Stimulated activated CD4-positive, alpha-beta T cell treated with anti-CD3 and anti-CD28 coated beads, TNF-alpha, amount 100 ng/mL, for 24 hours (primary cell): Measurements from ENCODE around the gene SCG5.

Source experiments
- DNase-seq, 3 experiments: peaks; one replicate each; pipeline ENCODE4 v3.0.0-alpha.2; 2020; ENCODE audit warnings: low read depth in 3 of 3

SCG5 gene

DNA sequence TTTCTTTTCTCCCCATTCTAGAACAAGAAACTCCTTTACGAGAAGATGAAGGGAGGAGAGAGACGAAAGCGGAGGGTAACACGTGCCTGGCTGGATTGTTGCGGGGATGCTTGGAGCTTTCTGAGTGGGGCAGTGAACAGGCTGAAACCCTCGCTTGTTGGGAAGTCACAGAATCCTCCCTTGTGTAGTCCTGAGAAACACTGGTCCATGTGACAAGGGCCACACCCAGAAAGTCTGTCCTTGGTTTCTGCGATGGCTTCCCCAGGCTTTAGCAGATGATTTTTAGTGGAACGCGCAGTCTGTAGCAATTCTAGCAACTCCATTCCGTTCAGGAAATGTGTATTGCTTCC is 50.2 kb downstream of the SCG5 start:
- no peak for DNase-seq

DNA sequence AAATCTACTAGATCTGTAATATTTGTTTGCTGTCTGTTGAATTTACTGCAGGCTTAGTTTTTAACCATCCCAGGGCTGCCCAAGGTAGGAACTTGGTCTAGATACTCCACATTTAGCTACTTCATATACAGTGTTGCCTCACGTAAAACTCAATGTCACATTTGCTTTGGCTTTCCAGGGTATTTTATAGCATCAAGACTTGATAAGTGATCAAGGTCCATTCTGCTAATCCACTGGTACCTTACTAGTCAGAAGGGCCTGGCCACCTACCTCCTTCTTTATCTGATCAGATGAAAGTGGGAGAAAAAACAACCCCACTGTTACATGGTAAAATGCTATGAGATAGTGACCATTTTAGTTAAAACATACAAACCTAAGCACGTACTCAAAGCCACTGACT is 50.8 kb downstream of the SCG5 start:
- DNase-seq: no peak

GRCh38 chr15:32694222-32694983 is 52.9 kb downstream of the SCG5 start:
- DNase-seq: no peak

GRCh38 chr15:32698773-32699390 is 57.4 kb downstream of the SCG5 start:
- DNase-seq: no peak

- no peak for DNase-seq
Measured at GRCh38 chr15:32700501-32701150, 59.1 kb downstream of the SCG5 start.

DNA sequence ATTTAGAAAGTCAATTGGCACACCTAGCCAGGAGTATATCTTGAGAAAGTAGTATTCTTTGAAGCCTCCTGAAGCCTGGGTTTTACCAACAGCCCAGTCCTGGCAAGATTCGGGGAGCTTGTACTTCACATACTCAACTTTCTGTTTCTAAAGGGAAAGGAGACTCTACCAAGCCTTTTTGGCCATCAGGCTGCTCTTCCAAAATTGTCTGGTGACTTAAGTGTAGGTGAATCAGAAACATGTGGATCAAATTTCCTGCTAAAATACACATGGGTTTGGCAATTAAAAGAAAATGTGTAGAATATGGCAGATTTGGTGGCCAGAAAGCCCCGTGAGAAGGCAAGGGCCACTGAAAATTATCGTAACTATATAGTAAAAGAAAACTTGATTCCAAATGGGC is 60.4 kb downstream of the SCG5 start:
- DNase-seq: no peak

DNA sequence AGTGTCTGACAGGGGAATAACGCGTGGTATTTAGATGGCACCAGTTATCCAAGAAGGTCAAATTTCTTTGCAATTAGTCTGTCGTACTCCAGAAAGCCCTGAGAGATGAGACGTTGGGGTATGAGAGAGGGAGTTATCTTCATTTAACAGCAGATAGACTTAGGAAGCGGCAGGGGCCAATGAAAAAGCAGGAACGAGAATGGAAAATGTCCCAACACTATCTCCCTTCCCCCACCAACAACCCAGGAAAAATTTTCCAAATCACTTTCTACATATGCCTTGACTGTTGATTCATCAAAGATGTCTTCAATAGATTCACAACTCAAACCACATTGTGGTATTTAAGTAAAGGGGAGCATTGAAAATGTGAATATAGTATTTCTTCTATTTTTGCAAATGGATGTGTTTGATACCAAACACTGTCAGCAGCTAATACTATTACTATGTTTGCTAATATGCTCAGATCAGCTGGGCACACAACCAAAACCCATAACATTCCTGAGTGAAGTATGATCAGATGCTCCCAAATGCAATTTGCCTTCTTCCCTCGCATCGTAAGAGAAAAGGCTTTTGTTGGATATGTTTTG is 63.0 kb downstream of the SCG5 start:
- no peak for DNase-seq

DNA sequence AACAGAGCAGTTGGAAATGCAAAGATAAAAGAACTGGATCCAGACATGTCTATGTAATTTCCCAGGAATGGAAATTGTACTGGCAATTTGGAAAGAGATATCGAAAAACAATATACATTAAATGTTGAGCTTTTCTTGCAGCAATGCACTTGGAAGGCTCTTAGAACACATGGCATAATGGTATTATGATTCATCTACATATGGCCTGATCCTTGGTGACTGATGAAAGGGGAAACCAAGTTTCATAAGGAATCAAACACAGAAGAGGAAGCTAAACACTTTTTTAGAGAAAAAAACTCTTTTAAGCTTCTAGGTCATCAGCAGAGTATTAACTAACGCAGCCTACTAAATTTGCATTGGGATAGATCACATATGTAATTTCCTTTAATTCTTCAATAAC is 63.9 kb downstream of the SCG5 start:
- DNase-seq: no peak

DNA sequence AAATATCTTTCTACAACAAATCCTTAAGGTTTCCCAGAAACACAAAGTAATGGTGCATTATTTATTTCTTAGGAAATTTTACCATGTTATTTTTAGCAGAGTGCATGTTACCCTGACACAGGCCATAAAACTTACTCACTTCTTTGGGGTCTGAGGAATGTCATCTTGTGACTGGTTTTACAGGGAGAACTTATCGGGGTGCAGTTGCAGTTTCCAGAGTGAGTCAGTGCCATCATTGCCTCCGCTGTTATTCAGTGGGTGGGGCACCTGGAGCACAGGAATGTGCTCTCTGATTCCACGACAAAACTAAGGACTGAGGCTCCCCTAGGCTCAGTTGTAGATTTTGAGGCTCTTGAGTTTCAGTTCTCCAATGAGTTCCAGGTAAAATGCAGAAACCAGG is 65.2 kb downstream of the SCG5 start:
- DNase-seq: no peak

- DNase-seq: no peak
Measured at GRCh38 chr15:32707436-32707835, 65.9 kb downstream of the SCG5 start.

- DNase-seq: no peak
Measured at GRCh38 chr15:32709295-32710033, 68.0 kb downstream of the SCG5 start.

DNA sequence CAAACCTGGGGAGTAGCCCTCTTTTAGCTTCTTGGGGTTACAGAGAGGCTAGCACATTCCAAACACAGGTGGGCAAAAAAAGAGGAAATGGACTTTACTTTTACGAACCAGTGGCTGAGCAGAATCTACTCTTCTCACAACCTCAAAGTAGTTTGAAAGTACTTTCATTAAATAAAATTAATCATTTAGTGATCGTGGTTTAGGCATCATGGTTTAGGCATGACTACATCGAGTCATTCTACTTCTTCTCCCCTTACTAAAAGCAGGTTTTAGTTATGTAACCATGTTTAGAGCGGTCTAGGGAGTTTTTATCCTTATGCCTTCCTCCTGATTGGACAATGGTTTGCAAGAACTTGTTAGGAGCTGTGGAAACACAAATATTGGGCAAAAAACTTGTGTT is 73.8 kb downstream of the SCG5 start:
- DNase-seq: no peak

DNA sequence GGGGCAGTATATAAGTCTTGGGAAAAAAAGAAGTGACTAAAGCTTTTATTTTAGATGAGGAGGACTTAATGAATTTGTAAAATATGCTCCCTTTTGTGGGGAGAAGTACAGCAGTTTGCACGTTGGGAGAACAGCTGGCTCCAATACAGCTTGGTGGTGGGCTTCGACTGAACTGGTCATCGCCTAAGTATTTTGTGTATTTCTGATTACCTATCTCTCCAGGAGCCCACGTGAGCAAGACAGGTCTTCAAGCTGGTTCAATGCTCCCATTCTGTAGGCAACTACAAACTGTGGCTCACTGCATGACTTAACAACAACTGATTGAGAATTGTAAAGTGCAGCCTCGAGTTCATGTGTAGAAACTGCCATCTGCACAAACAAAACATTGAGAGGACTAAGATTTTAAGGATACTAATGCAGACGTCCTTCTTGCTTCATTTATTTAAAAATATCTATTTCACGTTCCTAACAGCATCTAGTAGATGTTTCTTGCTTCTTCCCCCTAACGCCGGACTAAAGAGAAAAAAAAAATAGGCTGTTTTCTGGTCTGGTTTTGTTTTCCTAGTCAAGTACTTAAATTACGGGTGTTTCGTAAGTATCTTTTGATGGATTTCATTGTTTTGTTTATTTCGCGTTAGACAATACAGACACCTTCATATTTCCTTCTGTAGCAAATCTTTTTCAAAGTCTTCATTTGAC is 74.9 kb downstream of the SCG5 start:
- no peak for DNase-seq

DNA sequence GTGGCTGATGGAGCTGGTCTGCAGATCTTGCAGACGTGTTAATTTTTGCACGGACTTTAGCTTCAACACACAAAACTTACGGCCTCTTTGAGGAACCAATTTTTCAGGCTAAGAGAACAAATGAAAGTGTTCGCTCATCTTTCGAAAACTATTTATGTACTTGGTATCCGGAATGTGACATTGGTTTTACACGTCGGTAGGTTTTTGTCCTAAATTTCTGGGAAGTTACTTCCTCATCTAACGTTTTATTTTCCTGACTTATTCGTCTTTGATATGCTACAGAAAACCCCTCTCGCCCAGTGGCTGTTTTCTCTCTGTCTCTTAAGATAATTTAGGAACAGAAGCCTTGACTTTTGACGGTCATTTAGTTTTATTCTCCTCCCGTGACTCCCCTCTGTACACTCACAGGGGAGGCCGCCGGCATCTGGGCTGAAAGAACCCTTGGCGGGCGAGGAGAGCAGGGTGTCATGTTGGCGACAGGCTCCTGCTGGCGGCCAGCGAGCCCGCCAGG is 75.5 kb downstream of the SCG5 start:
- DNase-seq: no peak

DNA sequence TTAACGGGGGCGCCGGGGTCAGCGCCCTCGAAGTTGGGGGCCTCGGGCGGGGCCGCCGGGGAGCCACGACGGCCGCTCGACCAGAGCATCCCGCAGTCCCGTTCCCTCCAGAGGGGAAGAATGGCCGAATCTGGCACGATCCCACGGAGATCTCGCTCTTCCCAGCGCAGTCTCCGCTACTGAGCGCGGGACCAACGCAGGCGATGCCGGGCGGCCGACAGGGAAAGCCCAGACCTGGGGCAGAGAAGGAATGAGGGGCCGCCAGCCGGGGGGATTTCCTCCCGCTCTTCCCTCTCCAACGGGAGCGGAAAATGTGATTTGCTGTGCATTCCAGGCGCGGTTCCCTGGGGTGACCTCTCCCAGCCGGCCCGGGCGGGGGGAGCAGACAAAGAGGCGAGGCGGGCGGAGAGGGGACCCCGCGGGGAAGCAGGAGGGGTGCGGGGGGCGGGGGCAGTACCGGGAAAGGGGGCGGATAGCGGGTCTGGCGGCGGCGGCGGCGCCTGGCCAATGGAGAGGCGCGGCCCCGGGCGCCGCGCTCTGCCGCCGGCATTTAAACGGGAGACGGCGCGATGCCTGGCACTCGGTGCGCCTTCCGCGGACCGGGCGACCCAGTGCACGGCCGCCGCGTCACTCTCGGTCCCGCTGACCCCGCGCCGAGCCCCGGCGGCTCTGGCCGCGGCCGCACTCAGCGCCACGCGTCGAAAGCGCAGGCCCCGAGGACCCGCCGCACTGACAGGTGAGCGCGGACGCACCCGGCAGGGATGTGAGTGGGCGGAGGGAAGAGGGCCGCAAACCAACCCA is 76.1 kb downstream of the SCG5 start, which contains the start of gene GREM1:
Gene GREM1, plus strand, starts transcription at position 579 of the 801 bp plus-strand sequence. CDS start 12,687 bp downstream, outside the sequence.
- no peak for DNase-seq

GRCh38 chr15:32718227-32718820 is 76.8 kb downstream of the SCG5 start:
- no peak for DNase-seq

DNA sequence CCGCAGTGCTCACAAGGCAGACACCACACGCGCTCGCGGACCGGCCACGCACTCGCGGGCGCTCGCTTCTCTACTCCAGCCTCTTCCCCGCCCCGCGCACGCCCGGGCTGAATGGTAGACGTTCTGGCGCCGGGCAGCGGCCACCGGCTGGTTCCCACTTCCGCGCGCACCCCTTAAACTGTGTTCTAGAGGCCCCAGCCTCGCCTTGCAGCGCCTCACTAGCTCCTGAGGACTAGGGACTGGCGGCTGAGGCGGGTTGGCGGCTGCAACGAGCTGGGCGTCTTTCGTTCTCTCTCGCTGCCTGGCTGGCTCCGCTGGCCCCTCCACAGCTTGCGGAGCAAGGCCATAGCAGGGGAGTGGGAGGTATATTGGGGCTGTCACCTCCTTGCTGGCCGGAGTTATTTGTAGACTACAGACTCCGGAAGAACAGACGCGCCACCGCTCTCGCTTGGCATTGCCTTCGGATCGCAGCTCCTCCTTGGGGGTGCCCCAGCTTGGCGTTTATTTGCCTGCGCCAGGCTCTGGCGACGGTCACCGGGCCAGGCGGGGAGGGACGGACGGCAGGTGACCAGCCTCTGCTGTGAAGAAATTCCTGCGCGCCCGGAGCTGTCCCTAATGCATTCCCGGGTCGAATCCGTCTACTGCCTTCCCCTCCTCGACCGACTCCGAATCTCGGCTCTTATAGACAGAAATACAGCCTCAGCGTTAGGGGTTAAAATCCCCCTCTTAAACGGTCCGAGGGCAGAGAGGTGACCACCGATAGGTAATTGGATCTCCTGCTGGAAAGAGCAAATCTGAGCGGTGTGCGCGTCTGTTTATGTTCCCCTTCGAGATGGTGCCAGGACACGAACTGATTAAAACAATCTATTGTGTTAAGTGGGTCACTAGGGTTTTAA is 77.6 kb downstream of the SCG5 start:
- no peak for DNase-seq

DNA sequence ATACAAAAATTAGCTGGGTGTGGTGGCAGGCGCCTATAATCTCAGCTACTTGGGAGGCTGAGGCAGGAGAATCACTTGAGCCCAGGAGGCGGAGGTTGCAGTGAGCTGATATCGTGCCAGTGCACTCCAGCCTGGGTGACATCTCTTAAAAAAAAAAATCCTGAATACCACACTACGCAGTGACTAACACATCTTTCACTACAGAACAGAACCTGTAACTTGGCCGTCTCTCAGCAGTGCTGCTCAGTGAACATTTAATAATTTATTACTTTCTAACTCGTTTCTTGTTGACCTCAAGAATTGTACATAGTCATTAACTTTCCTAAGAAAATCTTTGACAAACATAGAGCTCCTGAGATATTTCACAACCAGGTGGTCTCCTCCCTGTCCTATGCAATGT is 80.1 kb downstream of the SCG5 start:
- DNase-seq: no peak

DNA sequence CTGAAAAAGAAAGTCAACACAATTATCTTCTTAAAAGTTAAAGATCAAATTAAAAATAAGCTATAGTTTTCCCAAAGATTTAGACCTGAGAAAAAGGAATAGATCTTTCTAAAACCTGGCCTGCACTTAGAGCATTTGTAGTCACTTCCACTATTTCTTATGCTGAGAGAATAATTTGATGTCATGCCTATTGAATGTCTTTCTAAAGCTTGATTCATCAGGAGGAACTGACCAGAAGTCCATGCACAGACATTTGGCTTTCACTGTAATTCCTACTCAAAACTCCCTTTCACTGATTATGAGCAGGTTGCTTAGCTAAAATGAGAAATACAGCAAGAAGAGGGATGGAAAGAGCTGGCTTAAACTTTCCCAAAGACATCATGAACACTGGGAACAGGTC is 80.6 kb downstream of the SCG5 start:
- DNase-seq: no peak
